NCI-H2081 treated with DMSO at 0.1 percent for 48 hours (cell line): ENCODE data around the gene COX10.
"Not testable (repeated sequence)": the region's sequence is repeated elsewhere in the genome, so short reads cannot be mapped to it uniquely, and the experiment has no call there.

Source experiments
- DNase-seq: peaks from one replicate; lab custom pipeline; 2025; lab: John Stamatoyannopoulos, UW

The COX10 gene

GRCh38 chr17:14179951-14180350, 110.6 kb downstream of the COX10 start:
- DNase-seq, result not testable (repeated sequence)

GRCh38 chr17:14182084-14182483, 112.8 kb downstream of the COX10 start:
- DNase-seq, result not testable (repeated sequence)

GRCh38 chr17:14184536-14184935, 115.2 kb downstream of the COX10 start:
- not testable (repeated sequence) for DNase-seq

GRCh38 chr17:14186443-14186842, 117.1 kb downstream of the COX10 start:
- not testable (repeated sequence) for DNase-seq

- DNase-seq, result not testable (repeated sequence)
Observed at GRCh38 chr17:14190774-14191173, 121.5 kb downstream of the COX10 start.

GRCh38 chr17:14191469-14191868, 122.2 kb downstream of the COX10 start:
- not testable (repeated sequence) for DNase-seq

- DNase-seq, result not testable (repeated sequence)
Observed at GRCh38 chr17:14192039-14192438, 122.7 kb downstream of the COX10 start.

- DNase-seq, result not testable (repeated sequence)
Observed at GRCh38 chr17:14192636-14193344, 123.5 kb downstream of the COX10 start.

- DNase-seq, result no peak
Observed at GRCh38 chr17:14196377-14196997, 127.2 kb downstream of the COX10 start.

GRCh38 chr17:14197057-14197456, 127.8 kb downstream of the COX10 start:
- DNase-seq, result no peak

- no peak for DNase-seq
Observed at GRCh38 chr17:14197586-14197985, 128.3 kb downstream of the COX10 start.

GRCh38 chr17:14198013-14198412, 128.7 kb downstream of the COX10 start:
- DNase-seq, result no peak

GRCh38 chr17:14198575-14198974, 129.3 kb downstream of the COX10 start:
- DNase-seq, result no peak

- DNase-seq, result no peak
Observed at GRCh38 chr17:14199601-14200000, 130.3 kb downstream of the COX10 start.

GRCh38 chr17:14200354-14200753, 131.1 kb downstream of the COX10 start:
- DNase-seq, result no peak

GRCh38 chr17:14201021-14201987, 132.0 kb downstream of the COX10 start:
- no peak for DNase-seq

- no peak for DNase-seq
Observed at GRCh38 chr17:14201988-14202380, 132.7 kb downstream of the COX10 start.

GRCh38 chr17:14202388-14203166, 133.3 kb downstream of the COX10 start:
- DNase-seq, result no peak

GRCh38 chr17:14203388-14203787, 134.1 kb downstream of the COX10 start:
- DNase-seq, result no peak

GRCh38 chr17:14204084-14204483, 134.8 kb downstream of the COX10 start:
- no peak for DNase-seq

- no peak for DNase-seq
Observed at GRCh38 chr17:14204546-14204945, 135.2 kb downstream of the COX10 start.

GRCh38 chr17:14205380-14205779, 136.1 kb downstream of the COX10 start:
- DNase-seq, result no peak
